H1 (cell line): ENCODE measurements around the gene CCDC18. TPM values are rescaled to one million over a fixed set of nuclear protein-coding genes. Genes with fewer than 3 reads are reported as not detected.

Source experiments
- CREB1 ChIP-seq: IDR thresholded peaks from 2 replicates; pipeline ENCODE4 v1.6.1; 2012; ENCODE audit warnings: inconsistent platforms
- polyA plus RNA-seq, 7 experiments: library from polyadenylated mRNA; depleted of rRNA in 3 of 7; stranded (reverse) in 5 of 7; unstranded in 2 of 7; fragments of >200 nt in 5 of 7; fragments of 200-250 nt in 2 of 7; gene quantifications; 1 replicate in 5 of 7; 2 replicates in 1 of 7; 4 replicates in 1 of 7; pipeline versions ENCODE4 v1.2.1 to v1.2.3, GENCODE V29; 2011 to 2013; ENCODE audit warnings: missing spikeins in 2 of 7, mixed read lengths in 2 of 7
- total RNA-seq: library from RNA; stranded (reverse); fragmentation: NEBNext Ultra II Directional; extraction: Animal tissue kit (Norgen Biotek cat#: 25700); gene quantifications from 2 replicates; pipeline ENCODE4 v1.2.1, GENCODE V29; 2021

The CCDC18 gene
- total and polyA plus RNA-seq, 2 of the 8 experiments (the other 6 are each of a cell fraction or from before 2014, with no cell fraction given) = 3.0 to 21.2 TPM

DNA sequence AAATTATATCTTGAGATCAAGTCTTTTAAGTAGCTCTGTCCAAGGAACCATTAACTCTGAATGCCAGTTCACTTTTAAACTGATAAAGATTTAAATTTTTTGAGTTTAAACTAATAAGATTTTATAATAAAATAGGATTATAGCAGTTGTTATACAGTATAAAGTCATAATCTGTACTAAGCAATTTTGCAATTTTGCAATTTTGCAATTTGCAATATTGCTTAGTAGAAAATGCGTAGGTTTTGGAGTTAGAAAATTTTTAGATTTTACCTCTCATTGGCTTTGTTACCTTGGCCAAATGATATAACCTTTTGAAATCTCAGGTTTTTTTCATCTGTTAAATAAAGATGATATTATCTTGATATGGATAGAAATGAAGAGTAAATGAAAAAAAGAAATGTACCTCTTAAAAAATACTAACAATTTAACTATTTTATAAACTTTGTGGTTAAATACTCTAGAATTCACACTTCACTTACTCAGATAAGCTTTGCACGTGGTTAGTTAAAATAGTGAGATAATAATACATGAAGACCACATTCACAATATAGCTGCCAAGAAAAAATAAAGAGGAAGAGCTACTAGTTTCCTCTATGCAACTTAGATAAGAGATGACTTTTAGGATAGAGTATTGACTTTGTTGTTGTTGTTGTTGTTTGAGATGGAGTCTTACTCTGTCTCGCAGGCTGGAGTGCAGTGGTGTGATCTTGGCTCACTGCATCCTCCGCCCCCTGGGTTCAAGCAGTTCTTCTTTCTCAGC lies 13.9 kb downstream of the CCDC18 start (continued):
- TF ChIP-seq CREB1 = no peak
